Measurements from ENCODE around the gene KCTD17. TPM values are rescaled to one million over a fixed set of nuclear protein-coding genes. Genes with fewer than 3 reads are reported as not detected.
A peak's percentile ranks its signal among the peaks of the same experiment; 100 is the strongest.

KCTD17 gene
- total and polyA plus RNA-seq, 2 of the 13 experiments (the other 11 are each of a cell fraction or from before 2014, with no cell fraction given) = 5.3 to 11.7 TPM

DNA sequence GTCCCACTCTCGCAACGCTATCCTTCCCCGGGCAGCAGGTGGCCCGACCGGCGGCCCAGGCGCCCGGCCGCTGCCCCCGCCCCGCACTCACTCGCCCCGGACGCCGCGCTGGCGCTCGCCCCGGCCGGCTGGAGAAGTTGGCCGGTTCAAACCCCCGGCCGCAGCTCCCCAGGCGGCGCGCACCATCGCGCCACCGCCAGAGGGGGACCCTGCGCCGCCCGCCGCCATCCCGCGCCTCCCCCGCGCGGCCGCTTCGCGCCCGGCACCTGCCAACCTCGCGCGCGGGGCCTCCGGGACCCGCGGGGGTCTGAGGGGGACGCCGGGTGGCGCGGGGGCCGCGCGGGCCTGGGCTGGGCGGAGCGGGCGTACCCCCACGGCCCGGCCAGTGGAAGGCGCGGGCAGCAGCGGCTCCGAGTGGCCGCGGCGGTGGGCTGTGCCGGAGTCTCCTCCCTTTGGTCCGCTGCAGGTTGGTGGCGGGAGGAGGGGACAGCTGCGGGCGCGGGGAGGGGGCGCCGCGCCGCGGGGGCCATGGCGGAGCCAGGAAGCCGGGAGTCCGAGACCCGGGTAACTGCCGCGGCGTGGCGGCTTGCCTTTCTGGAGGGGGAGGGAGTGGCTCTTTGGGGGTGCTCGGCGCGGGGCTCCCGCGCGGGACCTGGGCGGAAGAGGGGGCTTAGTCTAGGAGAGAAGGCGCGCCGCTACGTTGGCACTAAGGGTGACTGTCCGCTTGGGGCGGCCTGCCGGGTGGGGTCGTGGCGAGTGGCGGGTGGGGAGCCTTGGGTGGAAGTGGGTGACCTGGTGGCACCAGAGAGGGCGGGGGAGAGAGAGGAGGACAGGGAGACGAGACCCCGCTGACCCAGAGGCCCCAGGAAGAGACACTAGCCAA is 32.0 kb upstream of the KCTD17 start, which contains the start of the genes MPST and TST (continued):
- TF ChIP-seq FOXP1 (IDR thresholded peaks at IDR 0.05) (no peak), FOXP1 (CRISPR knock-in tag; IDR thresholded peaks at IDR 0.05) (no peak), NR2F1 (CRISPR knock-in tag; IDR thresholded peaks at IDR 0.05) (no peak), ZNF235 (CRISPR knock-in tag; IDR thresholded peaks at IDR 0.05; ENCODE audit: borderline replicate concordance) (no peak), ZNF232 (CRISPR knock-in tag; IDR thresholded peaks at IDR 0.05; ENCODE audit: borderline replicate concordance) (no peak; the same call in 1 of the 2 replicates), ZNF629 (CRISPR knock-in tag; conservative IDR thresholded peaks at IDR 0.05) (no peak), AGO2 (optimal IDR thresholded peaks at IDR 0.05; ENCODE audit: low read depth, low read length) (peak; percentile 30), XBP1 (CRISPR knock-in tag; IDR thresholded peaks at IDR 0.05) (no peak), MIER3 (CRISPR knock-in tag; IDR thresholded peaks at IDR 0.05; ENCODE audit: borderline replicate concordance) (no peak), RAD21 (CRISPR knock-in tag; IDR thresholded peaks at IDR 0.05) (peak; percentile 31; the same call in 1 of the 2 replicates), ZBTB1 (CRISPR knock-in tag; IDR thresholded peaks at IDR 0.05; ENCODE audit: borderline replicate concordance) (no peak), BRCA1 (CRISPR knock-in tag; IDR thresholded peaks at IDR 0.05) (no peak), MIER2 (CRISPR knock-in tag; IDR thresholded peaks at IDR 0.05) (no peak), EP300 (IDR thresholded peaks at IDR 0.05; ENCODE audit: low read depth in 2 of 2, low read length in 2 of 2) (no peak), EP300 (CRISPR knock-in tag; IDR thresholded peaks at IDR 0.05; ENCODE audit: borderline replicate concordance) (no peak), PCBP2 (optimal IDR thresholded peaks at IDR 0.05; ENCODE audit: low read depth, low read length, poor library complexity, severe bottlenecking) (no peak), AFF4 (CRISPR knock-in tag; IDR thresholded peaks at IDR 0.05) (no peak), ZNF7 (CRISPR knock-in tag; IDR thresholded peaks at IDR 0.05) (no peak), SRSF9 (IDR thresholded peaks at IDR 0.05; ENCODE audit: borderline replicate concordance, insufficient read depth, low read depth, low read length, poor library complexity, severe bottlenecking) (no peak), ZNF34 (CRISPR knock-in tag; IDR thresholded peaks at IDR 0.05; ENCODE audit: borderline replicate concordance) (no peak), ZNF224 (CRISPR knock-in tag; IDR thresholded peaks at IDR 0.05) (no peak), SOX13 (IDR thresholded peaks at IDR 0.05) (no peak), SOX13 (CRISPR knock-in tag; conservative IDR thresholded peaks at IDR 0.05 in 1 of 2, IDR thresholded peaks at IDR 0.05 in 1 of 2) (no peak), MBNL3 (CRISPR knock-in tag; conservative IDR thresholded peaks at IDR 0.05) (no peak), ZNF883 (CRISPR knock-in tag; IDR thresholded peaks at IDR 0.05; ENCODE audit: not compliant biosample characterization) (peak; percentile 13)
- TF ChIP-seq, protein P1, sequence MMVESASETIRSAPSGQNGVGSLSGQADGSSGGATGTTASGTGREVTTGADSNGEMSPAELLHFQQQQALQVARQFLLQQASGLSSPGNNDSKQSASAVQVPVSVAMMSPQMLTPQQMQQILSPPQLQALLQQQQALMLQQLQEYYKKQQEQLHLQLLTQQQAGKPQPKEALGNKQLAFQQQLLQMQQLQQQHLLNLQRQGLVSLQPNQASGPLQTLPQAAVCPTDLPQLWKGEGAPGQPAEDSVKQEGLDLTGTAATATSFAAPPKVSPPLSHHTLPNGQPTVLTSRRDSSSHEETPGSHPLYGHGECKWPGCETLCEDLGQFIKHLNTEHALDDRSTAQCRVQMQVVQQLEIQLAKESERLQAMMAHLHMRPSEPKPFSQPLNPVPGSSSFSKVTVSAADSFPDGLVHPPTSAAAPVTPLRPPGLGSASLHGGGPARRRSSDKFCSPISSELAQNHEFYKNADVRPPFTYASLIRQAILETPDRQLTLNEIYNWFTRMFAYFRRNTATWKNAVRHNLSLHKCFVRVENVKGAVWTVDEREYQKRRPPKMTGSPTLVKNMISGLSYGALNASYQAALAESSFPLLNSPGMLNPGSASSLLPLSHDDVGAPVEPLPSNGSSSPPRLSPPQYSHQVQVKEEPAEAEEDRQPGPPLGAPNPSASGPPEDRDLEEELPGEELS (CRISPR knock-in tag; IDR thresholded peaks at IDR 0.05) = 0 out of 2 replicates have a peak, but pooled peaks have one; percentile 8
